OCI-LY1 (cell line): ENCODE measurements around the gene AKAP13.

Experiments used
- H2AFZ ChIP-seq: fragments of 200-600 bp; sonication (generic), shearing (Covaris generic); 2 replicates; pipeline ENCODE4 v1.6.0; 2014; ENCODE audit warnings: antibody characterized with exemption, mild to moderate bottlenecking, low read length
- H3F3A ChIP-seq: fragments of 200-600 bp; sonication (generic), shearing (Covaris generic); 2 replicates; pipeline ENCODE4 v1.6.0; 2014; ENCODE audit warnings: mild to moderate bottlenecking, antibody characterized with exemption, low read length, moderate library complexity; ENCODE audit not compliant: insufficient read depth
- H3K27ac ChIP-seq: fragments of 200-600 bp; sonication (generic); 2 replicates; pipeline ENCODE4 v1.5.1; 2014; ENCODE audit warnings: low read length, mixed run types, mild to moderate bottlenecking, low read depth; ENCODE audit not compliant: poor library complexity, severe bottlenecking
- H3K27me3 ChIP-seq: fragments of 200-600 bp; sonication (generic); 2 replicates; pipeline ENCODE4 v1.6.0; 2014; ENCODE audit warnings: antibody characterized with exemption, mild to moderate bottlenecking, low read length, moderate library complexity; ENCODE audit not compliant: insufficient read depth
- H3K36me3 ChIP-seq: fragments of 200-600 bp; sonication (generic); 2 replicates; pipeline ENCODE4 v1.6.1; 2014; ENCODE audit warnings: mild to moderate bottlenecking, antibody characterized with exemption, low read length, moderate library complexity, mixed read lengths; ENCODE audit not compliant: insufficient read depth
- H3K4me1 ChIP-seq: fragments of 200-600 bp; sonication (generic); 2 replicates; pipeline ENCODE4 v1.5.1; 2014; ENCODE audit warnings: mild to moderate bottlenecking, low read length, moderate library complexity; ENCODE audit not compliant: insufficient read depth, severe bottlenecking
- H3K4me2 ChIP-seq: fragments of 200-600 bp; sonication (generic), shearing (Covaris generic); 2 replicates; pipeline ENCODE4 v1.6.1; 2014; ENCODE audit warnings: low read length
- H3K4me3 ChIP-seq: fragments of 200-600 bp; sonication (generic); 2 replicates; pipeline ENCODE4 v1.5.1; 2014; ENCODE audit warnings: low read length, low read depth, mild to moderate bottlenecking, mixed read lengths; ENCODE audit not compliant: poor library complexity, severe bottlenecking
- H3K79me2 ChIP-seq: fragments of 200-600 bp; shearing (Covaris generic); 2 replicates; pipeline ENCODE4 v1.6.1; 2016; ENCODE audit warnings: mixed run types, low read length, mixed read lengths; ENCODE audit not compliant: insufficient read depth
- H3K9ac ChIP-seq: fragments of 200-600 bp; sonication (generic), shearing (Covaris generic); 2 replicates; pipeline ENCODE4 v1.6.1; 2014; ENCODE audit warnings: mild to moderate bottlenecking, low read length, mixed read lengths
- H3K9me2 ChIP-seq: fragments of 200-600 bp; sonication (generic), shearing (Covaris generic); 2 replicates; pipeline ENCODE4 v1.6.1; 2014; ENCODE audit warnings: low read depth, mild to moderate bottlenecking, low read length, mixed read lengths
- H3K9me3 ChIP-seq: fragments of 200-600 bp; shearing (Covaris generic); 2 replicates; pipeline ENCODE4 v1.6.1; 2014; ENCODE audit warnings: low read length, mixed read lengths
- H4K20me1 ChIP-seq: fragments of 200-600 bp; sonication (generic), shearing (Covaris generic); 2 replicates; pipeline ENCODE4 v1.6.0; 2016; ENCODE audit warnings: mild to moderate bottlenecking, low read length; ENCODE audit not compliant: insufficient read depth
- CTCF ChIP-seq: fragments of 200-600 bp; sonication (generic), shearing (Covaris generic); IDR thresholded peaks from 2 replicates; pipeline ENCODE4 v1.5.1; 2017; ENCODE audit warnings: mild to moderate bottlenecking, antibody characterized with exemption, low read length, moderate library complexity, mixed read lengths
- EZH2 ChIP-seq: fragments of 200-600 bp; sonication (generic), shearing (Covaris generic); IDR thresholded peaks from 2 replicates; pipeline ENCODE4 v1.8.0; 2017; ENCODE audit warnings: borderline replicate concordance, mixed run types, mild to moderate bottlenecking, antibody characterized with exemption, low read length, moderate library complexity, mixed read lengths

Gene AKAP13

GRCh38 chr15:85642693-85643066 lies 262.3 kb downstream of the AKAP13 start:
- no peak for TF ChIP-seq CTCF
- TF ChIP-seq EZH2 = no peak
- no peaks in the 10 kb centered on the region for H3K27me3 ChIP-seq
- no peak overlapping the region for H3K4me2 ChIP-seq
- H3K4me1 ChIP-seq = no peaks in the 10 kb centered on the region
- H3K9ac ChIP-seq = no peak overlapping the region
- H4K20me1 ChIP-seq = no peaks in the 10 kb centered on the region
- peaks cover 66% of the 10 kb centered on the region for H3K36me3 ChIP-seq
- H3K9me2 ChIP-seq = no peaks in the 10 kb centered on the region
- H3K9me3 ChIP-seq = no peaks in the 10 kb centered on the region
- no peak overlapping the region for H2AFZ ChIP-seq
- no peak overlapping the region for H3K27ac ChIP-seq
- no peak overlapping the region for H3K4me3 ChIP-seq
- H3K79me2 ChIP-seq = no peaks in the 10 kb centered on the region; the same call in 1 of the 2 replicates
- H3F3A ChIP-seq = no peaks in the 10 kb centered on the region

- Histone ChIP-seq H3K27me3 (no peaks in the 10 kb centered on the region), H3K27ac (no peak overlapping the region), H3K4me3 (no peak overlapping the region), H3F3A (no peaks in the 10 kb centered on the region), H3K4me1 (peaks cover 16% of the 10 kb centered on the region), H3K9ac (no peak overlapping the region), H2AFZ (no peak overlapping the region), H4K20me1 (no peaks in the 10 kb centered on the region), H3K9me3 (no peaks in the 10 kb centered on the region), H3K4me2 (no peak overlapping the region), H3K79me2 (no peaks in the 10 kb centered on the region), H3K36me3 (peaks cover 60% of the 10 kb centered on the region), H3K9me2 (no peaks in the 10 kb centered on the region)
- TF ChIP-seq EZH2 (no peak), CTCF (no peak)
These were observed 266.2 kb downstream of the AKAP13 start for GRCh38 chr15:85646538-85647091.

GRCh38 chr15:85649372-85649771 lies 269.0 kb downstream of the AKAP13 start:
- Histone ChIP-seq H3K79me2 (no peaks in the 10 kb centered on the region), H3K9me2 (no peaks in the 10 kb centered on the region), H3K9ac (no peak overlapping the region), H4K20me1 (no peaks in the 10 kb centered on the region), H2AFZ (no peak overlapping the region), H3K9me3 (no peaks in the 10 kb centered on the region), H3K27ac (peak overlapping the region; percentile 34), H3K4me1 (peaks cover 16% of the 10 kb centered on the region), H3K4me2 (no peak overlapping the region), H3K36me3 (peaks cover 56% of the 10 kb centered on the region), H3F3A (no peaks in the 10 kb centered on the region), H3K27me3 (no peaks in the 10 kb centered on the region), H3K4me3 (no peak overlapping the region)
- TF ChIP-seq EZH2 (no peak), CTCF (no peak)
